ENCODE measurements around the gene PPP1R2. TPM values are rescaled to one million over a fixed set of nuclear protein-coding genes. Genes with fewer than 3 reads are reported as not detected.

PPP1R2 gene
- total RNA-seq, 2 donors from 2014 or later: 32.7 to 42.5 TPM

DNA sequence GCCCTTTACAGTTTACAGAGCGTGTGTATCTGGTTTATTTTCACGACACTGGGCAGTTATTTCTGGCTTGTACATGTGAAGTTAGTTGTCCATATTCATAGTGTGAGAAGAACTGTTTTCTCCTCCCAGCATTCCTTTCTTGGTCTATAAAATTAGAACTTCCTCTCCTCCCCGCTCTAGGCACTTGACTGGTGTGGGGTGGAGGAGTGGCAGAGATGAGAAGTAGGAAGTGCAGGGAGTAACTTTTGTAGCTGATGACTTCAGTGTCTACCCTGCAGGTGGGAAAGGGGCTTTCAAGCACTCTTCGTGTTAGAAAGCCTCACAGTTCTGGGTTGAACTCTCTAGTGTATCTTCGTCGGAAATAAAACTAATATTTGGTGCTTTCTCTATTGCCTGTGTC, 27.2 kb upstream of the PPP1R2 start:
- no peaks in the 10 kb centered on the region for H3K9me3 ChIP-seq
- no peak for TF ChIP-seq POLR2A (IDR thresholded peaks at IDR 0.05)
- H3K27ac ChIP-seq: no peak overlapping the region
- intact Hi-C loops (cut with DNase I): no loop called here
- no peak overlapping the region for H3K4me3 ChIP-seq
- DNase-seq (no peak), ATAC-seq (no peak)
- no peaks in the 10 kb centered on the region for H3K27me3 ChIP-seq
- no peaks in the 10 kb centered on the region for H3K4me1 ChIP-seq
- no peaks in the 10 kb centered on the region for H3K36me3 ChIP-seq (replicated peaks in 1 of 2; ENCODE audit: insufficient read depth in 1 of 2, low read depth in 2 of 2)
- WGBS, 2 donors: 73 to 77% methylated on average over 6 of the region's 6 CpGs

DNA sequence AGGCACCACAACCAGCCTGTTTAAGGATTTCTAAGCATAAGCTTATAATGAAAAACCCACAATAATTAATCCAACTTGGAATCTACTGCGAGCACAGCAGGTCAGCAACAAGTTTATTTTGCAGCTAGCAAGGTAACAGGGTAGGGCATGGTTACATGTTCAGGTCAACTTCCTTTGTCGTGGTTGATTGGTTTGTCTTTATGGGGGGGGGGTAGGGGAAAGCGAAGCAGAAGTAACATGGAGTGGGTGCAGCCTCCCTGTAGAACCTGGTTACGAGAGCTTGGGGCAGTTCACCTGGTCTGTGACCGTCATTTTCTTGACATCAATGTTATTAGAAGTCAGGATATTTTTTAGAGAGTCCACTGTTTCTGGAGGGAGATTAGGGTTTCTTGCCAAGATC, 25.5 kb upstream of the PPP1R2 start:
- no peaks in the 10 kb centered on the region for H3K27me3 ChIP-seq
- no peak overlapping the region for H3K27ac ChIP-seq
- intact Hi-C loops (cut with DNase I): no loop called here
- no peak overlapping the region for H3K4me3 ChIP-seq
- H3K4me1 ChIP-seq: no peaks in the 10 kb centered on the region
- DNase-seq: no peak
- no peaks in the 10 kb centered on the region for H3K9me3 ChIP-seq
- no peaks in the 10 kb centered on the region for H3K36me3 ChIP-seq (replicated peaks in 1 of 2; ENCODE audit: insufficient read depth in 1 of 2, low read depth in 2 of 2)
- ATAC-seq: no peak
- 75 to 82% methylated on average over 5 of the region's 5 CpGs for WGBS, 2 donors
- TF ChIP-seq CTCF (IDR thresholded peaks at IDR 0.05): no peak
- no peak for TF ChIP-seq POLR2A (IDR thresholded peaks at IDR 0.05)

DNA sequence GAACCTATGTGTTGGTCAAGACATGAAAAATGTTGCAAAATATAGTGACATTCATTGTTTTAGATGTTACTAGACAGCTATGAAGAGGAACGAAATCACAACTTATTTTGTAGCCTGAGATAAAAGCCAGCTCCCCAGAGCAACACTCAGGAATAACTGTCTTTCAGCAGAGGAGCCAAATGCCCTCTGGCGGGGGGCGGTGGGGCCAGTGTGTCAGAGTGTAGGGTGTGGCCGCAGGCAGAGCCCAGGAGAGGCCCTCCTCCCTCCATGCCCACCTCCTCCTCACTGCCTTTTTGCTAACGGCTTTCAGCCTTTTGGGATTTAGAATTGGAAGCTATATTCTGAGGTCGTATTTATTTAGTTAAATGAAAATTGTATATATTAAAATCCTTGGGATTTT, 23.7 kb upstream of the PPP1R2 start:
- no peaks in the 10 kb centered on the region for H3K9me3 ChIP-seq
- DNase-seq: no peak
- intact Hi-C loops (cut with DNase I): no loop called here
- no peaks in the 10 kb centered on the region for H3K36me3 ChIP-seq (replicated peaks in 1 of 2; ENCODE audit: insufficient read depth in 1 of 2, low read depth in 2 of 2)
- 65 to 77% methylated on average over 6 of the region's 6 CpGs for WGBS, 2 donors
- no peak overlapping the region for H3K4me3 ChIP-seq
- ATAC-seq: no peak
- H3K4me1 ChIP-seq: no peaks in the 10 kb centered on the region
- TF ChIP-seq POLR2A (IDR thresholded peaks at IDR 0.05) (no peak), CTCF (IDR thresholded peaks at IDR 0.05) (no peak)
- H3K27me3 ChIP-seq: no peaks in the 10 kb centered on the region
- no peak overlapping the region for H3K27ac ChIP-seq

DNA sequence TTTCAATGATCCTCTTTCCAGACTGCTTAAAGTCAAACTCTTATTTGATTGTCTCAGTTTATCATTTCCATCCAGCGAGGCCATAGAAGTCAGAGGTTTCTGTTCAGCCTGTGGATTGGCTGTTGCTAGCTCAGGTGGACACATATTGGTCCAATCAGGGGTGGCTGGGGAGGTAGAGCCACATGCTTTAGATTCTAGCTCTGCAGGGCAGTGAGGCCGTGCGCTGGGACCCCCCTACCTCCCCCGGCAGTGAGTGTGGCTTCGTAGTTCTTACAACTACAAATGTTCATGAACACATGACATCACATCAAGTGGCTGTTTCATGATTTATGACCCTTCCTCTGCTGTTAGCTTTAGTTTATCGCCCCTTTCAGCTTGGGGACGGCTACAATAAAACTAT, 22.6 kb upstream of the PPP1R2 start:
- Histone ChIP-seq H3K4me3 (no peak overlapping the region), H3K27me3 (no peaks in the 10 kb centered on the region), H3K4me1 (no peaks in the 10 kb centered on the region), H3K27ac (no peak overlapping the region), H3K36me3 (replicated peaks in 1 of 2; ENCODE audit: insufficient read depth in 1 of 2, low read depth in 2 of 2) (no peaks in the 10 kb centered on the region), H3K9me3 (no peaks in the 10 kb centered on the region)
- intact Hi-C loops (cut with DNase I): no loop called here
- ATAC-seq: peak; percentile 45
- TF ChIP-seq POLR2A (IDR thresholded peaks at IDR 0.05) (no peak), CTCF (IDR thresholded peaks at IDR 0.05) (no peak)
- DNase-seq: peak in 1 of 4 donors; percentile 26
- 22 to 35% methylated on average over 7 of the region's 7 CpGs for WGBS, 2 donors

DNA sequence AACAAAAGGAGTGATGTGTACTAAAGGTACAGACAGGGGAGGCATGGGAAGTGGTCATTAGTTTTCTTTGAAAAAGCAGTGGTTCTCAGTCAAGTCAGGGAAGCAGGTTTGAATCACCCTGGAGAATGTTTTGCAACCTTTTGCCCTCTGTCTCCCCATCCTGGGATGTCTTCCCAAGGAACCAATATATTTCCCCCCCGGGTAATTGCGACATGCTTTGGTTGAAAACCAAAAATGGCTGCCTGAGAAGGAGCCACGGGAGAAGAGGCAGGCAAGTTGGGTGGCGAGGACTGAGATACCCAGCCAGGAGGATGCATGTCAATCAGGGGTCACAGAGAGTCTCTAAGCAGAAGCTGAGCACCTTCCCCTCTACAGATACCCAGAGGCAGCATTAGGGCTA, 20.2 kb upstream of the PPP1R2 start:
- no peak for DNase-seq
- Histone ChIP-seq H3K4me3 (no peak overlapping the region), H3K27ac (no peak overlapping the region), H3K4me1 (no peaks in the 10 kb centered on the region), H3K36me3 (replicated peaks in 1 of 2; ENCODE audit: insufficient read depth in 1 of 2, low read depth in 2 of 2) (no peaks in the 10 kb centered on the region), H3K9me3 (no peaks in the 10 kb centered on the region), H3K27me3 (no peaks in the 10 kb centered on the region)
- WGBS, 2 donors: 77 to 93% methylated on average over 4 of the region's 4 CpGs
- TF ChIP-seq CTCF (IDR thresholded peaks at IDR 0.05) (no peak), POLR2A (IDR thresholded peaks at IDR 0.05) (no peak)
- no peak for ATAC-seq
- intact Hi-C loops (cut with DNase I): no loop called here

All from body of pancreas (tissue), 4 donors.